Activated naive CD4-positive, alpha-beta T cell treated with anti-CD3 and anti-CD28 coated beads, Interleukin-2, amount 10 ng/mL, durations not matched to agents 5 hours and 36 hours (primary cell): ENCODE measurements around the gene ERVMER34-1. TPM values are rescaled to one million over a fixed set of nuclear protein-coding genes. Genes with fewer than 3 reads are reported as not detected.

Experiments
- microRNA-seq: library from miRNA; unstranded; fragments of <30 nt; microRNA quantifications from one replicate; pipeline ENCODE4 v1.2.0, GENCODE V29; 2022; ENCODE audit warnings: borderline microRNAs expressed, borderline replicate concordance
- total RNA-seq, 2 experiments: library from RNA; stranded (reverse); gene quantifications; one replicate each; pipeline ENCODE4 v1.2.3, GENCODE V29; 2021

The ERVMER34-1 gene
- total RNA-seq: not detected

GRCh38 chr4:52750819-52751486 lies at the start of gene ERVMER34-1:
TSS of gene ERVMER34-1 (minus strand) at chr4:52751425. CDS start at chr4:52745520, 5,905 bp downstream.

Small RNA genes lying within 50 kb of the gene (microRNA-seq; reads per million reads assigned to microRNA genes)
- gene MIR4449: 18.4 reads per million, percentile 51 among the genes with 10 or more reads in this experiment

Other genes with a start within 250 kb of the ERVMER34-1 start
- gene USP46, start 92.1 kb downstream of the ERVMER34-1 start, total RNA-seq: 1 to 10 TPM; 6.1 to 6.8 TPM
- under 1 TPM; 0.19 to 0.23 TPM for gene RASL11B, start 110.9 kb upstream of the ERVMER34-1 start, total RNA-seq